Mesenchymal stem cell (in vitro differentiated cells and primary cell): ENCODE results near the gene AKAP3.

Experiments
- DNase-seq: peaks from one replicate; pipeline ENCODE4 v3.0.0-alpha.2; 2013
- H2AFZ ChIP-seq: one replicate; pipeline ENCODE4 v1.6.1; 2013; ENCODE audit warnings: low read depth, mild to moderate bottlenecking, control low read depth, inconsistent platforms, low read length, moderate library complexity
- H2AK5ac ChIP-seq: 2 replicates; pipeline ENCODE4 v1.6.1; 2013; ENCODE audit warnings: low read length, moderate library complexity, mild to moderate bottlenecking, inconsistent platforms; ENCODE audit not compliant: severe bottlenecking
- H2BK120ac ChIP-seq: one replicate; pipeline ENCODE4 v1.6.1; 2013; ENCODE audit warnings: low read depth, mild to moderate bottlenecking, inconsistent platforms, low read length, moderate library complexity
- H2BK12ac ChIP-seq, 2 experiments: one replicate each; pipeline ENCODE4 v1.6.1; 2013; ENCODE audit warnings: inconsistent platforms in 2 of 2, low read length in 2 of 2, mild to moderate bottlenecking in 2 of 2, moderate library complexity in 2 of 2, control low read depth in 1 of 2
- H2BK15ac ChIP-seq: one replicate; pipeline ENCODE4 v1.6.1; 2013; ENCODE audit warnings: mild to moderate bottlenecking, low read depth, inconsistent platforms; ENCODE audit not compliant: poor library complexity, severe bottlenecking
- H2BK5ac ChIP-seq: 2 replicates; pipeline ENCODE4 v1.6.1; 2013; ENCODE audit warnings: low read depth, mild to moderate bottlenecking, low read length, control low read depth, inconsistent platforms; ENCODE audit not compliant: poor library complexity, severe bottlenecking
- H3K14ac ChIP-seq, 2 experiments: one replicate each; pipeline ENCODE4 v1.6.1; 2013; ENCODE audit warnings: inconsistent platforms in 2 of 2, low read length in 2 of 2, control low read depth in 1 of 2, mild to moderate bottlenecking in 1 of 2, moderate library complexity in 1 of 2
- H3K18ac ChIP-seq, 2 experiments: one replicate each; pipeline ENCODE4 v1.6.1; 2013; ENCODE audit warnings: inconsistent platforms in 2 of 2, low read length in 2 of 2, control low read depth in 1 of 2, low read depth in 1 of 2, mild to moderate bottlenecking in 1 of 2
- H3K23ac ChIP-seq, 2 experiments: one replicate each; pipeline ENCODE4 v1.6.1; 2013; ENCODE audit warnings: inconsistent platforms in 2 of 2, low read length in 2 of 2, mild to moderate bottlenecking in 2 of 2, moderate library complexity in 2 of 2, control low read depth in 1 of 2
- H3K27ac ChIP-seq: 2 replicates; pipeline ENCODE4 v1.5.1; 2013; ENCODE audit warnings: mild to moderate bottlenecking, moderate library complexity, low read length, control low read depth, inconsistent platforms; ENCODE audit not compliant: poor library complexity, severe bottlenecking
- H3K27me3 ChIP-seq, 2 experiments: 2 replicates each; pipeline versions ENCODE4 v1.6.1 to v1.7.0; 2013; ENCODE audit warnings: low read length in 2 of 2, mild to moderate bottlenecking in 2 of 2, moderate library complexity in 2 of 2, control low read depth in 1 of 2, inconsistent platforms in 1 of 2; ENCODE audit not compliant: control insufficient read depth in 1 of 2, insufficient read depth in 1 of 2
- H3K36me3 ChIP-seq, 2 experiments: 2 replicates each; pipeline versions ENCODE4 v1.6.1 to v1.7.0; 2013; ENCODE audit warnings: low read length in 2 of 2, control low read depth in 1 of 2, inconsistent platforms in 1 of 2, low read depth in 1 of 2, mild to moderate bottlenecking in 1 of 2; ENCODE audit not compliant: insufficient read depth in 2 of 2, control insufficient read depth in 1 of 2
- H3K4ac ChIP-seq, 2 experiments: one replicate each; pipeline ENCODE4 v1.6.1; 2013; ENCODE audit warnings: inconsistent platforms in 2 of 2, low read length in 2 of 2, mild to moderate bottlenecking in 2 of 2, moderate library complexity in 2 of 2, control low read depth in 1 of 2, low read depth in 1 of 2
- H3K4me1 ChIP-seq: 2 replicates; pipeline ENCODE4 v1.6.1; 2013; ENCODE audit warnings: low read depth, low read length, control low read depth; ENCODE audit not compliant: control insufficient read depth, insufficient read depth
- H3K4me2 ChIP-seq: 2 replicates; pipeline ENCODE4 v1.6.1; 2013; ENCODE audit warnings: low read length, mild to moderate bottlenecking, inconsistent platforms; ENCODE audit not compliant: poor library complexity, severe bottlenecking
- H3K4me3 ChIP-seq, 2 experiments: 2 replicates each; pipeline versions ENCODE4 v1.5.1 to v1.7.0; 2013; ENCODE audit warnings: low read length in 2 of 2, mild to moderate bottlenecking in 2 of 2, control low read depth in 1 of 2, low read depth in 1 of 2; ENCODE audit not compliant: insufficient read depth in 1 of 2
- H3K79me1 ChIP-seq: replicated peaks from 2 replicates; pipeline ENCODE4 v1.6.1; 2013; ENCODE audit warnings: mild to moderate bottlenecking, control low read depth, low read length, inconsistent platforms; ENCODE audit not compliant: poor library complexity, severe bottlenecking
- H3K9ac ChIP-seq: 2 replicates; pipeline ENCODE4 v1.7.0; 2013; ENCODE audit warnings: mild to moderate bottlenecking, low read length, moderate library complexity
- H3K9me3 ChIP-seq: 2 replicates; pipeline ENCODE4 v1.7.0; 2013; ENCODE audit warnings: mild to moderate bottlenecking, low read length; ENCODE audit not compliant: control insufficient read depth
- H4K8ac ChIP-seq: one replicate; pipeline ENCODE4 v1.6.1; 2013; ENCODE audit warnings: inconsistent platforms, mild to moderate bottlenecking, low read length, moderate library complexity
- H4K91ac ChIP-seq: one replicate; pipeline ENCODE4 v1.6.1; 2013; ENCODE audit warnings: mild to moderate bottlenecking, low read length, inconsistent platforms
- WGBS: methylation state at CpG from one replicate; pipeline ENCODE4 v1.1.7; 2013; ENCODE audit warnings: mixed read lengths; 5-methylcytosine and 5-hydroxymethylcytosine counted together

AKAP3 gene

DNA sequence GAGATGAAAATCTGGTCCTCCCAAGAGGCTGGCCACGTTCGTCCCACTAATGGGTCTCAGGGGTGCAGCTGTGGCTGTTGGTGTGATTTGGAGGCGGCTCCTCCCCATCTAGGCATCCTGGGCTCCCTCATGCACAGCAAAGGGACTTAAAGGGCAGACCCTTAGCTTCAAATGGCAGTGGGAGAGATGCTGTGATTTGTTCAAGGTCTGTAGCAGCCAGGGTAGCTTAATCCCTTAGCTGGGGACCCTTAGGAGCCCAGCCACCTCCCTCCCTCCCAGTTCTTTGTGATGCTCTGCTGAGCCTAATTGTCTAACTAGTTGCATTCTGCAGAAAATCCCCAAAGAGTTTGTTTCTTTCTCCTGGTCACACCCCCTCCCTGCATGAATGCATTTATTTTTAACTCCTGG lies 68.6 kb downstream of the AKAP3 start:
- H3K36me3 ChIP-seq, result no peaks in the 10 kb centered on the region
- H2AFZ ChIP-seq, result no peak overlapping the region
- no peak overlapping the region for H2BK5ac ChIP-seq
- no peak overlapping the region for H2BK15ac ChIP-seq
- H2BK12ac ChIP-seq, result no peak overlapping the region
- H3K9me3 ChIP-seq, result no peaks in the 10 kb centered on the region
- H3K9ac ChIP-seq, result no peak overlapping the region
- H3K27ac ChIP-seq, result no peak overlapping the region
- peaks cover 1% of the 10 kb centered on the region for H3K4me1 ChIP-seq
- H2BK120ac ChIP-seq, result no peak overlapping the region
- no peak overlapping the region for H3K4me2 ChIP-seq
- H3K4me3 ChIP-seq, result no peak overlapping the region
- H4K91ac ChIP-seq, result peak overlapping the region; percentile 35
- peaks cover 16 to 31% of the 10 kb centered on the region in 2 experiments for H3K27me3 ChIP-seq
- no peaks in the 10 kb centered on the region for H3K79me1 ChIP-seq
- H3K23ac ChIP-seq, result no peak overlapping the region
- no peak overlapping the region for H4K8ac ChIP-seq
- H3K18ac ChIP-seq, result no peak overlapping the region
- no peak for DNase-seq
- H3K4ac ChIP-seq, result no peak overlapping the region
- H3K14ac ChIP-seq, result no peak overlapping the region
- 93% methylated on average over 3 of the region's 3 CpGs for WGBS
- no peak overlapping the region for H2AK5ac ChIP-seq

DNA sequence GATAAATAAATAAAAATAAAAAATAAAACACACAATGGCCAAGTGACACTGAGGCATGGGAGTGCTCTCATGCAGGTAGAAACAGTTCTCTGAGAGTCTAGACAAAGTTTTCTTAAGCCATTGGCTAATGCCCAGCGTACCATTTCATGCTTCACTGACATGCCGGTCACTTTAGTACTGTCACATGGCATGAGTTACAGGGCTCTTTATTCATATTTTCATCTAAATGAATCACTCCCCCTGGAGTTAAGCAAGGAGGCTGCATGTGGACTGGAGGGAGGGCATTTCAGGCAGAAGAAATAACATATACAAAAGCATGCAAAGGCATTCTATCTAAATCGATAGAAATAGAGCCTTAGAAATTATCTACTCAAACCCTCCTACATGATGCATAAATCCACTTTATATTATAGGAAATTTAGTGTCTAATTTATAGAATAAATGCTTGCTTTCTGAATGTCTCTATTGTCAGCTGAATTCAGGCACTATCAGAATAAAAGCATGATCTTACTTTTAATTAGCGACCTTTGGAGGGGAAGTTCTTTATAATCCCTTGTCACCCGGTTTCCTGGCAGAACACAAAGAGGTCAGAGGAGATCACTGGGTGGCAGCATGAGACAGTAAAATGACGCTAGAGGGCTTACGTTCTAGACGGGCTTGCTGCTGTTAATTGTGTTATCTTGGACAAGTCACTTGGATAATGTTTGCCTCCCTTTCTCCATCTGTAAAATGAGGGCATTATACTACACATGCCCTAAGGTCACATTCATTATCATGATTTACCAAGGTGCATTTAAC lies 69.3 kb downstream of the AKAP3 start:
- Histone ChIP-seq H3K79me1 (no peaks in the 10 kb centered on the region), H3K4me2 (no peak overlapping the region), H3K27me3 (peaks cover 12 to 26% of the 10 kb centered on the region in 2 experiments), H4K91ac (no peak overlapping the region), H3K18ac (no peak overlapping the region), H2BK120ac (no peak overlapping the region), H3K4me3 (no peak overlapping the region), H3K23ac (no peak overlapping the region), H3K14ac (no peak overlapping the region), H2BK15ac (no peak overlapping the region), H3K9ac (peak overlapping the region; percentile 2), H3K4me1 (no peaks in the 10 kb centered on the region), H4K8ac (no peak overlapping the region), H3K27ac (no peak overlapping the region), H2BK12ac (no peak overlapping the region), H2AK5ac (no peak overlapping the region), H3K9me3 (no peaks in the 10 kb centered on the region), H3K36me3 (no peaks in the 10 kb centered on the region), H2BK5ac (no peak overlapping the region), H2AFZ (no peak overlapping the region), H3K4ac (no peak overlapping the region)
- peak; percentile 6 for DNase-seq
- WGBS, result 51% methylated on average over 6 of the region's 8 CpGs

DNA sequence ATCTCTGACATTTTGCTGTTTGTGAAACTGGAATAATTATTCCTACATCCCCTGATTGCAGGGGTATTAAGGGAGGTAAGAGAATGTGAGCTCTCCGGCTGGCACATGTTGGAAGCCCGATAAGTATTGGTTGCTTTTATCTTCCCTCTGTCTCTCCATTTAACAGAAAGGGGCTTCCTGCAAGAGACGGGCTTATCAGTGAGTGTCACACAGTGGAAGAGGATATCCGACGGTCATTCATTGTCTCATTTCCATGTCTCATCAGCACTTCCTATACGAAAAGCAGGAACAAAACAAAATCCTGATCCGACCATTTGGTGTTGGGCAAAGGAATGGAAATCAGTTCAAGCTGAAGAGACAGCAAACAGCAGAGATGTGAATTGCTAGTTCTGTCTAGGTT lies 76.2 kb downstream of the AKAP3 start:
- 98% methylated on average over 5 of the region's 7 CpGs for WGBS
- H3K27me3 ChIP-seq, result no peaks in the 10 kb centered on the region
- no peak overlapping the region for H2AFZ ChIP-seq
- DNase-seq, result no peak
- no peak overlapping the region for H3K4ac ChIP-seq
- H2BK15ac ChIP-seq, result no peak overlapping the region
- H3K79me1 ChIP-seq, result no peaks in the 10 kb centered on the region
- no peak overlapping the region for H3K4me3 ChIP-seq
- H2BK12ac ChIP-seq, result no peak overlapping the region
- no peak overlapping the region for H3K18ac ChIP-seq
- no peak overlapping the region for H2BK120ac ChIP-seq
- no peaks in the 10 kb centered on the region for H3K4me1 ChIP-seq
- no peak overlapping the region for H3K4me2 ChIP-seq
- H3K9me3 ChIP-seq, result no peaks in the 10 kb centered on the region
- no peak overlapping the region for H3K27ac ChIP-seq
- H3K23ac ChIP-seq, result no peak overlapping the region
- no peak overlapping the region for H4K8ac ChIP-seq
- H4K91ac ChIP-seq, result no peak overlapping the region
- no peaks in the 10 kb centered on the region for H3K36me3 ChIP-seq
- H2BK5ac ChIP-seq, result no peak overlapping the region
- H3K14ac ChIP-seq, result no peak overlapping the region
- no peak overlapping the region for H3K9ac ChIP-seq
- H2AK5ac ChIP-seq, result no peak overlapping the region

DNA sequence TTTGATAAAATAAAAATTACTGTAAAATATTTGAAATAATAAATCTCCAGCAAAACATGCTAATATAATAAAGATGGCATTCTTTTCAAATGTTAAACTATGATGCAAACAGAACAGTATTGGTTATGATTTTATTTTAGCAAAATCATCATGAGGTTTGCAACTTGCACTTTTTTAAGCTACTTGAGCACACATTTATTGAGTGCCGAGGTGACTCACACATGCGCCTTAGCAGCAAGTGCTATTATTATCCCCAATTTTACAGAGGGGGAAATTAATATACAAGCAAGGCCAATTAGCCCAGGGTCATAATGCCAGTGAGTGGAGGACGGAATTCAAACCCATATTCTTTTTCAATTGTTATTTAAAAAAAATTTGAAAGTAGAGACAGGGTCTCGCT lies 79.6 kb downstream of the AKAP3 start:
- H3K23ac ChIP-seq, result no peak overlapping the region
- no peak for DNase-seq
- H3K4me1 ChIP-seq, result no peaks in the 10 kb centered on the region
- no peak overlapping the region for H2BK12ac ChIP-seq
- H3K9ac ChIP-seq, result no peak overlapping the region
- no peak overlapping the region for H3K14ac ChIP-seq
- H2BK15ac ChIP-seq, result no peak overlapping the region
- no peak overlapping the region for H2BK120ac ChIP-seq
- H3K18ac ChIP-seq, result no peak overlapping the region
- H4K8ac ChIP-seq, result no peak overlapping the region
- H3K27me3 ChIP-seq, result no peaks in the 10 kb centered on the region
- no peaks in the 10 kb centered on the region for H3K9me3 ChIP-seq
- no peak overlapping the region for H3K4me2 ChIP-seq
- H4K91ac ChIP-seq, result no peak overlapping the region
- H3K27ac ChIP-seq, result no peak overlapping the region
- H2AFZ ChIP-seq, result no peak overlapping the region
- H2BK5ac ChIP-seq, result no peak overlapping the region
- no peak overlapping the region for H3K4ac ChIP-seq
- no peak overlapping the region for H2AK5ac ChIP-seq
- no peaks in the 10 kb centered on the region for H3K36me3 ChIP-seq
- no peak overlapping the region for H3K4me3 ChIP-seq
- H3K79me1 ChIP-seq, result no peaks in the 10 kb centered on the region
- WGBS, result 97% methylated on average over 3 of the region's 4 CpGs
